Measurements from ENCODE around the gene CFAP74. TPM values are rescaled to one million over a fixed set of nuclear protein-coding genes. Genes with fewer than 3 reads are reported as not detected.

The CFAP74 gene
- total RNA-seq, 4 donors from 2014 or later: not detected

DNA sequence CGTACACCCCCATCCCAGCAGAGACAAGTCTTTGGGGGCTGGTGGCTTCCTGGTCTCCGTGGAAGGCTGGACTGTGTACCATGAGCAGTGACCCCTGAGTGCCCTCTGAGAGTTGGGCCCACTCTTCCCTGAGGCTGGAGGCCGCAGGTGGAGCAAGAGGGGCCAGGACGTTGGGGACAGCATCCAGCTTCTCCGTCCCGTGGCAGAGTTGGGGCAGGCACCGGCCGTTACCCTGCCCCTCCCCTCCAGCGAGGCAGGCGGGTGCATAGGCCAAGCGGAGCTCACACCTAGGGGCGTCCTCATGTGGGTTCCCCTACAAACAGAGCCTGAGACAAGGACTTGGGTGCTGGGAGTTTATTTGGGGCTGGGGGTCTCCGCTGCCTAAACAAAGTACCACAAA lies 29.6 kb upstream of the CFAP74 start:
- in situ Hi-C loops (cut with MboI; ENCODE audit: low pct_ligation_motif_present in 1 of 4, low pct_unique_long_range_greater_than_20kb in 1 of 4, low sequenced_read_pairs in 3 of 4) (loop anchor here in 1 of 4 donors (10.0 kb wide), 1 partner anchor 88 kb away; no protein-coding TSS in a partner anchor), intact Hi-C loops (cut with DNase I; ENCODE audit: low total_unique reads) (no loop called here)
- Histone ChIP-seq H3K4me1 (no peaks in the 10 kb centered on the region), H3K9me3 (no peaks in the 10 kb centered on the region), H3K27me3 (no peaks in the 10 kb centered on the region), H3K36me3 (no peaks in the 10 kb centered on the region), H3K4me3 (no peak overlapping the region), H3K27ac (no peak overlapping the region)
- no peak for DNase-seq
- 69% methylated on average over 12 of the region's 13 CpGs; no CpG with 5 or more reads in 1 of the 2 donors for WGBS, 2 donors (ENCODE audit: low coverage in 1 of 2)
- TF ChIP-seq EP300 (IDR thresholded peaks at IDR 0.05; ENCODE audit: low read depth): no peak
- TF ChIP-seq, protein P1, sequence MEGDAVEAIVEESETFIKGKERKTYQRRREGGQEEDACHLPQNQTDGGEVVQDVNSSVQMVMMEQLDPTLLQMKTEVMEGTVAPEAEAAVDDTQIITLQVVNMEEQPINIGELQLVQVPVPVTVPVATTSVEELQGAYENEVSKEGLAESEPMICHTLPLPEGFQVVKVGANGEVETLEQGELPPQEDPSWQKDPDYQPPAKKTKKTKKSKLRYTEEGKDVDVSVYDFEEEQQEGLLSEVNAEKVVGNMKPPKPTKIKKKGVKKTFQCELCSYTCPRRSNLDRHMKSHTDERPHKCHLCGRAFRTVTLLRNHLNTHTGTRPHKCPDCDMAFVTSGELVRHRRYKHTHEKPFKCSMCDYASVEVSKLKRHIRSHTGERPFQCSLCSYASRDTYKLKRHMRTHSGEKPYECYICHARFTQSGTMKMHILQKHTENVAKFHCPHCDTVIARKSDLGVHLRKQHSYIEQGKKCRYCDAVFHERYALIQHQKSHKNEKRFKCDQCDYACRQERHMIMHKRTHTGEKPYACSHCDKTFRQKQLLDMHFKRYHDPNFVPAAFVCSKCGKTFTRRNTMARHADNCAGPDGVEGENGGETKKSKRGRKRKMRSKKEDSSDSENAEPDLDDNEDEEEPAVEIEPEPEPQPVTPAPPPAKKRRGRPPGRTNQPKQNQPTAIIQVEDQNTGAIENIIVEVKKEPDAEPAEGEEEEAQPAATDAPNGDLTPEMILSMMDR (IDR thresholded peaks at IDR 0.05): no peak

DNA sequence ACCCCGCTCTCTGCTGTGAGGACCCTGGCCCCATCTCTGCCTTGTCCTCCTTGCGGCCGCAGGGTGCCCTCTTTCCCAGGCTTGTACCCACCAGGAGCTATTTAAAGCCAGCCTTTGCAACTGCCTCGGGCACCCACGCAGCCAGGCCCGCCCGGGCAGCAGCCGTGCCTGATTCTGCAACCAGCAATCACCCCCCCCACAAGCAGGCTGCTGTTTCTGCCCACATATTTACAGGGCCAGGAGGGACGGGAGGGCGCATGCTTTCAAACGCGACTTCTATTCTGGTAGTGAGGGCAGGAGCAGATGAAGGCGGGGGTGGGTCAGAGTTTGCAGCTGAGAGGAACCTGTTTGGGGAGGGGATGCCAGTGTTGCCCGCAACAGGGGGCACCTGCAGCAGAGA lies 29.2 kb upstream of the CFAP74 start:
- in situ Hi-C loops (cut with MboI; ENCODE audit: low pct_ligation_motif_present in 1 of 4, low pct_unique_long_range_greater_than_20kb in 1 of 4, low sequenced_read_pairs in 3 of 4) (loop anchor here in 1 of 4 donors (10.0 kb wide), 1 partner anchor 88 kb away; no protein-coding TSS in a partner anchor), intact Hi-C loops (cut with DNase I; ENCODE audit: low total_unique reads) (no loop called here)
- H3K9me3 ChIP-seq: no peaks in the 10 kb centered on the region
- TF ChIP-seq EP300 (IDR thresholded peaks at IDR 0.05; ENCODE audit: low read depth): no peak
- TF ChIP-seq POLR2A (IDR thresholded peaks at IDR 0.05): no peak
- no peak for TF ChIP-seq POLR2AphosphoS5 (IDR thresholded peaks at IDR 0.05)
- TF ChIP-seq, protein P1 (IDR thresholded peaks at IDR 0.05): no peak
- no peaks in the 10 kb centered on the region for H3K36me3 ChIP-seq
- no peaks in the 10 kb centered on the region for H3K27me3 ChIP-seq
- WGBS, 2 donors (ENCODE audit: low coverage in 1 of 2): 79% methylated on average over 14 of the region's 14 CpGs; no CpG with 5 or more reads in 1 of the 2 donors
- H3K4me3 ChIP-seq: no peak overlapping the region
- H3K4me1 ChIP-seq: no peaks in the 10 kb centered on the region
- DNase-seq: no peak
- H3K27ac ChIP-seq: no peak overlapping the region

DNA sequence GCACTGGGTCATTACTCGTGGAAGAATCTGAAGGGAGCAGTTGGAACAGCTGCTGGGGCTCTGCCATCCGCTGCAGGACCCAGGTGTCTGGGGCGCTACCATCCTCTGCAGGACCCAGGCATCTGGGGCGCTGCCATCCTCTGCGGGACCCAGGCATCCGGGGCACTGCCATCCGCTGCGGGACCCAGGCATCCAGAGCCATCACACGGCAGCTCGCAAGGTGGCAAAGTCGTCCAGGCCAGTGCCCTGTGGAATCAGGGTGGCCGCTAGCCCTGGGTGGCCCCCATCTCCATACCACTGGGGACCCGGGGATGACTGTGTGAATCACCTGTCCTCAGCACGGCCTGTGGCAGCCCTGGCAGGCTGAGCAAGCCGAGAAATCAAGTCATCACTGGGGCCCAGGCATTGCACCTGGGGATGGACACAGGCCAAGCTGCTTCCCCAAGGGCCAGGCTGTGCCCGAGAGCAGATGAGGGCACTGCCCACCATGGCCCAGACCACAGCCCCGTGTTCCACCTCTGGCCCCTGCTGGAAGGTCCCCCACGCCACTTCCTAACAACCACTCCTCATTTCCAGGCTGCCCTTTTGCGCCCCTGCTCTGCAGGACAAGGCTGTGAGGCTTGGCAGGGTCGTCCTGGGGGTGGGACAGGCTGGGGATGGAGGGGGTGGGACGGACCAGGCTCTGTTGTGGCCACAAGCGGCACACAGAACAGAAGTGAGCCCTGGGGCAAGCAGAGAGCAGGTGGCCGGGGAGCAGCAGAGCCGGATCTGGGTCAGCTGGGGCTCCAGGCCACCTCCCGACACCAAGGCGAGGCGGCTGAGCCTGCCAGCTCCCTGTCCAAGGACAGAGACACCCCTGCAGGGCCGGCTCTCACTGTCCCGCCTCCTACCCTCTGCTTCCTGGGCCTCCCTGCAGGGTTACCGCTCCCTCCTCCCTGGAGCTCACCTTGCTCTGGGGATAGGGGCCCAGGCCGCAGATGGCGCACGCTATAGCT lies 28.3 kb upstream of the CFAP74 start:
- intact Hi-C loops (cut with DNase I; ENCODE audit: low total_unique reads): no loop called here
- 82 to 100% methylated on average over 1 to 30 of the region's 33 CpGs for WGBS, 2 donors (ENCODE audit: low coverage in 1 of 2)
- no peak overlapping the region for H3K27ac ChIP-seq
- no peaks in the 10 kb centered on the region for H3K9me3 ChIP-seq
- no peaks in the 10 kb centered on the region for H3K4me1 ChIP-seq
- DNase-seq: no peak
- in situ Hi-C loops (cut with MboI; ENCODE audit: low pct_ligation_motif_present in 1 of 4, low pct_unique_long_range_greater_than_20kb in 1 of 4, low sequenced_read_pairs in 3 of 4): loop anchor here in 1 of 4 donors (10.0 kb wide), 1 partner anchor 87 kb away; no protein-coding TSS in a partner anchor
- TF ChIP-seq, protein P1 (IDR thresholded peaks at IDR 0.05): no peak
- no peak for TF ChIP-seq POLR2AphosphoS5 (IDR thresholded peaks at IDR 0.05)
- TF ChIP-seq EP300 (IDR thresholded peaks at IDR 0.05; ENCODE audit: low read depth): no peak
- TF ChIP-seq POLR2A (IDR thresholded peaks at IDR 0.05): no peak
- no peaks in the 10 kb centered on the region for H3K27me3 ChIP-seq
- no peak overlapping the region for H3K4me3 ChIP-seq
- no peaks in the 10 kb centered on the region for H3K36me3 ChIP-seq

DNA sequence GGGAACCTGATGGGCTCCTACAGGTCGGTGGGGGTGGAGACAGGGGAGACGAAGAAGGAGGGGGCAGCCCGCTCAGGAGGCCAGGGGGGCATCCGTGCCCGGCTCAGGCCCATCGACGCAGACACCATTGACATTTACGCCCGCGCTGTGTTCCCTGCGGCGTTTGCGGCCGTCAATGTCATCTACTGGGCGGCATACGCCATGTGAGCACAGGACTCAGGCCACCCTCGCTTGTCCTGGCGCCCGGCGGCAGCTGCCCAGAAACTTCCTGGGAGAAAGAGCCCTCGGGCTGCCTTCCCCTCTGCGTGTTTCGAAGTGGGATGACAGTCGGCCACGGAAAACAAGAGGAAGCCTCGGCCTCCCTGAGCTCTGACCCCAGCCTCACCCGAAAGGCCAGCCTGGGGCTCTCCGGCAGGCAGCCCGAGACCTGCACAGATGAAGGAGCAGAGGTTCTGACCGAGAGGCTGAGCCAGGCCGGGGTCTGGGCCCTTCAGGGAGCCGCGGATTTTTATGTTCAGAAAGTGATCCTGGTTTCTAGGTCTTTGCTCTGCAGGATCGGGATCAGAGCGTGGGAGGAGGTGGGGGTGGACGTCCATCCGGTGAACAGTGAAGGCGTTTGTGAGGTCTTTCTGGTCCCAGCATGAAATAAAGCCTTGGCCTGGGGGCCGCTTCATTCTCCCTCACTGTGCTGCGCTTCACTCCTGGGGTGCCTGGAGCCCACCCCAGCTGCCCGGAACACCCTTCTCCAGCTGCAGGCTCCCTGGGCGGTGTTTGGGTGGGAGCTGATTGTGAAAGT lies 26.7 kb upstream of the CFAP74 start:
- no peak overlapping the region for H3K4me3 ChIP-seq
- H3K27ac ChIP-seq: no peak overlapping the region
- TF ChIP-seq EP300 (IDR thresholded peaks at IDR 0.05; ENCODE audit: low read depth): no peak
- TF ChIP-seq POLR2AphosphoS5 (IDR thresholded peaks at IDR 0.05): no peak
- TF ChIP-seq POLR2A (IDR thresholded peaks at IDR 0.05): no peak
- TF ChIP-seq, protein P1 (IDR thresholded peaks at IDR 0.05): no peak
- WGBS, 2 donors (ENCODE audit: low coverage in 1 of 2): 85% methylated on average over 35 of the region's 42 CpGs; no CpG with 5 or more reads in 1 of the 2 donors
- in situ Hi-C loops (cut with MboI; ENCODE audit: low pct_ligation_motif_present in 1 of 4, low pct_unique_long_range_greater_than_20kb in 1 of 4, low sequenced_read_pairs in 3 of 4) (loop anchor here in 1 of 4 donors (10.0 kb wide), 1 partner anchor 85 kb away; no protein-coding TSS in a partner anchor), intact Hi-C loops (cut with DNase I; ENCODE audit: low total_unique reads) (no loop called here)
- no peak for DNase-seq
- H3K36me3 ChIP-seq: no peaks in the 10 kb centered on the region
- H3K9me3 ChIP-seq: no peaks in the 10 kb centered on the region
- no peaks in the 10 kb centered on the region for H3K27me3 ChIP-seq
- no peaks in the 10 kb centered on the region for H3K4me1 ChIP-seq

Measured in transverse colon (tissue), 4 donors.